H1 (cell line): ENCODE measurements around the gene PHTF2. TPM values are rescaled to one million over a fixed set of nuclear protein-coding genes. Genes with fewer than 3 reads are reported as not detected.

Experiments used
- CTCF ChIA-PET: fragments of 300-600 bp; sonication (Branson Sonifier 250); formaldehyde crosslinking; loops from one replicate; lab custom pipeline; 2021; ENCODE audit not compliant: partially characterized antibody; lab: Charles Lee
- POLR2A ChIA-PET: fragments of 300-600 bp; sonication (Branson Sonifier 250); formaldehyde crosslinking; loops from one replicate; lab custom pipeline; 2021; ENCODE audit warnings: inconsistent platforms; ENCODE audit not compliant: partially characterized antibody; lab: Charles Lee
- DNase-seq, 2 experiments: peaks; one replicate each; pipeline versions ENCODE4 v3.0.0 to v3.0.0-alpha.2; 2010 to 2022; ENCODE audit warnings: low spot score in 2 of 2, low read depth in 1 of 2, mixed read lengths in 1 of 2
- FAIRE-seq: peaks from 2 replicates; lab custom pipeline; 2011; peaks lifted over from hg19 to GRCh38; lab: Jason Lieb, UNC
- H2AFZ ChIP-seq: 2 replicates; pipeline ENCODE4 v1.8.1; 2012; ENCODE audit warnings: low read length, inconsistent platforms
- H2AK5ac ChIP-seq: 2 replicates; pipeline ENCODE4 v1.6.1; 2013; ENCODE audit warnings: low read depth, low read length
- H2BK120ac ChIP-seq: replicated peaks from 2 replicates; pipeline ENCODE3; 2013; ENCODE audit warnings: low read depth, low read length, inconsistent platforms
- H2BK12ac ChIP-seq: 2 replicates; pipeline ENCODE4 v1.6.1; 2013; ENCODE audit warnings: low read depth, low read length
- H2BK15ac ChIP-seq: 2 replicates; pipeline ENCODE4 v1.6.1; 2013; ENCODE audit warnings: low read length
- H2BK20ac ChIP-seq: 2 replicates; pipeline ENCODE4 v1.6.1; 2013; ENCODE audit warnings: low read length
- H2BK5ac ChIP-seq: 2 replicates; pipeline ENCODE4 v1.6.1; 2013; ENCODE audit warnings: low read depth, low read length
- H3K14ac ChIP-seq: 2 replicates; pipeline ENCODE4 v1.6.1; 2013; ENCODE audit warnings: inconsistent platforms; ENCODE audit not compliant: insufficient read length
- H3K18ac ChIP-seq: 2 replicates; pipeline ENCODE4 v1.6.1; 2013; ENCODE audit warnings: low read length; ENCODE audit errors: extremely low read depth
- H3K23ac ChIP-seq: 2 replicates; pipeline ENCODE4 v1.6.1; 2013; ENCODE audit warnings: inconsistent platforms; ENCODE audit not compliant: insufficient read length
- H3K23me2 ChIP-seq: 2 replicates; pipeline ENCODE4 v1.6.1; 2013; ENCODE audit warnings: low read depth, low read length
- H3K27ac ChIP-seq: 2 replicates; pipeline ENCODE4 v1.6.1; 2011; ENCODE audit warnings: low read depth, low read length, inconsistent platforms
- H3K27me3 ChIP-seq, 4 experiments: replicated peaks in 1 of 4; 1 replicate in 1 of 4; 2 replicates in 3 of 4; pipeline versions ENCODE4 v1.6.1 to v1.8.1; 2011 to 2013; ENCODE audit warnings: low read length in 3 of 4, mild to moderate bottlenecking in 3 of 4, inconsistent platforms in 2 of 4, mixed read lengths in 2 of 4, moderate library complexity in 1 of 4; ENCODE audit not compliant: control insufficient read depth in 3 of 4, insufficient read depth in 3 of 4; ENCODE audit errors: extremely low read depth in 1 of 4
- H3K36me3 ChIP-seq, 4 experiments: 2 replicates each; pipeline versions ENCODE4 v1.6.1 to v1.8.1; 2011 to 2013; ENCODE audit warnings: mild to moderate bottlenecking in 4 of 4, low read length in 3 of 4, moderate library complexity in 2 of 4, control low read depth in 1 of 4, inconsistent platforms in 1 of 4; ENCODE audit not compliant: insufficient read depth in 4 of 4, control insufficient read depth in 2 of 4
- H3K4ac ChIP-seq: replicated peaks from 2 replicates; pipeline ENCODE3; 2013; ENCODE audit warnings: low read length, low read depth, mixed read lengths, inconsistent platforms; ENCODE audit not compliant: insufficient read length
- H3K4me1 ChIP-seq, 4 experiments: replicated peaks in 1 of 4; 1 replicate in 1 of 4; 2 replicates in 3 of 4; pipeline versions ENCODE4 v1.6.1 to v1.8.1; 2011 to 2013; ENCODE audit warnings: low read length in 3 of 4, inconsistent platforms in 2 of 4, mixed read lengths in 1 of 4; ENCODE audit not compliant: insufficient read depth in 4 of 4, control insufficient read depth in 3 of 4
- H3K4me2 ChIP-seq, 2 experiments: 2 replicates each; pipeline versions ENCODE4 v1.6.1 to v1.8.1; 2011 to 2013; ENCODE audit warnings: low read depth in 2 of 2, low read length in 2 of 2, control low read depth in 1 of 2, inconsistent platforms in 1 of 2, mild to moderate bottlenecking in 1 of 2; ENCODE audit not compliant: insufficient read depth in 1 of 2
- H3K4me3 ChIP-seq, 4 experiments: fragments of 200-600, 300-600 bp in 1 of 4; sonication (generic), shearing (Covaris generic), sonication (Bioruptor Twin) in 1 of 4; 2 replicates each; pipeline versions ENCODE4 v1.5.1 to v1.8.1; 2011 to 2016; ENCODE audit warnings: low read length in 4 of 4, low read depth in 3 of 4, control low read depth in 2 of 4, inconsistent platforms in 2 of 4, mild to moderate bottlenecking in 2 of 4, mixed read lengths in 1 of 4, moderate library complexity in 1 of 4; ENCODE audit not compliant: insufficient read depth in 2 of 4; ENCODE audit errors: extremely low read depth in 1 of 4
- H3K56ac ChIP-seq: replicated peaks from 2 replicates; pipeline ENCODE3; 2013; ENCODE audit warnings: low read depth, mild to moderate bottlenecking, mixed read lengths, low read length, inconsistent platforms; ENCODE audit not compliant: insufficient read length
- H3K79me1 ChIP-seq: 2 replicates; pipeline ENCODE4 v1.6.1; 2013; ENCODE audit warnings: low read depth, low read length, control low read depth
- H3K79me2 ChIP-seq, 2 experiments: 2 replicates each; pipeline versions ENCODE4 v1.6.1 to v1.8.1; 2012 to 2013; ENCODE audit warnings: low read length in 2 of 2, mild to moderate bottlenecking in 2 of 2, inconsistent platforms in 1 of 2; ENCODE audit not compliant: insufficient read depth in 2 of 2, control insufficient read depth in 1 of 2
- H3K9ac ChIP-seq, 4 experiments: replicated peaks in 1 of 4; 1 replicate in 1 of 4; 2 replicates in 3 of 4; pipeline versions ENCODE4 v1.6.1 to v1.8.1; 2011 to 2013; ENCODE audit warnings: low read depth in 3 of 4, low read length in 3 of 4, control low read depth in 2 of 4, mild to moderate bottlenecking in 2 of 4, moderate library complexity in 2 of 4, inconsistent platforms in 1 of 4; ENCODE audit errors: extremely low read depth in 1 of 4
- H3K9me3 ChIP-seq, 2 experiments: 2 replicates each; pipeline versions ENCODE4 v1.6.1 to v1.8.1; 2012 to 2013; ENCODE audit warnings: mild to moderate bottlenecking in 2 of 2, moderate library complexity in 2 of 2, control low read depth in 1 of 2, inconsistent platforms in 1 of 2, low read depth in 1 of 2, low read length in 1 of 2, mixed read lengths in 1 of 2; ENCODE audit not compliant: insufficient read depth in 2 of 2
- H4K20me1 ChIP-seq, 2 experiments: replicated peaks in 1 of 2; 2 replicates each; pipeline versions ENCODE3 to v1.8.1; 2011 to 2013; ENCODE audit warnings: inconsistent platforms in 2 of 2, low read length in 2 of 2, mild to moderate bottlenecking in 1 of 2; ENCODE audit not compliant: insufficient read depth in 2 of 2, control insufficient read depth in 1 of 2
- H4K5ac ChIP-seq: 2 replicates; pipeline ENCODE4 v1.6.1; 2013; ENCODE audit warnings: low read length, low read depth, mixed read lengths, inconsistent platforms; ENCODE audit not compliant: insufficient read length
- H4K8ac ChIP-seq: 2 replicates; pipeline ENCODE4 v1.8.0; 2013; ENCODE audit warnings: mild to moderate bottlenecking, moderate library complexity, low read length, inconsistent platforms; ENCODE audit not compliant: insufficient read depth; ENCODE audit errors: extremely low read depth
- H4K91ac ChIP-seq: replicated peaks from 2 replicates; pipeline ENCODE3; 2013; ENCODE audit warnings: low read length, mixed read lengths, inconsistent platforms; ENCODE audit not compliant: insufficient read length
- BRCA1 ChIP-seq: IDR thresholded peaks from 2 replicates; pipeline ENCODE4 v1.6.1; 2012; ENCODE audit warnings: low read depth, low read length, improper control_type of control experiment
- CBX8 ChIP-seq: fragments of 300-800, 300-1000 bp; sonication (generic); IDR thresholded peaks from 2 replicates; pipeline ENCODE4 v1.7.1; 2016; ENCODE audit warnings: low read depth, low read length, borderline replicate concordance
- GTF2F1 ChIP-seq: IDR thresholded peaks from 2 replicates; pipeline ENCODE4 v1.6.1; 2012; ENCODE audit warnings: low read depth, low read length, improper control_type of control experiment, borderline replicate concordance
- KDM1A ChIP-seq: fragments of 200-600, 300-600 bp; sonication (generic); IDR thresholded peaks from 2 replicates; pipeline ENCODE4 v1.7.1; 2016; ENCODE audit warnings: mild to moderate bottlenecking, low read length, borderline replicate concordance
- PHF8 ChIP-seq: fragments of 200-600 bp; sonication (generic); conservative IDR thresholded peaks from 2 replicates; pipeline ENCODE4 v1.7.1; 2012; ENCODE audit warnings: low read depth, mild to moderate bottlenecking, inconsistent platforms, low read length, moderate library complexity
- POLR2AphosphoS5 ChIP-seq: IDR thresholded peaks from 2 replicates; pipeline ENCODE4 v1.6.1; 2011; ENCODE audit warnings: low read depth, low read length
- RBBP5 ChIP-seq: IDR thresholded peaks from 2 replicates; pipeline ENCODE4 v1.7.1; 2012; ENCODE audit warnings: low read depth, mild to moderate bottlenecking, inconsistent platforms, low read length, moderate library complexity, borderline replicate concordance
- RNF2 ChIP-seq: fragments of 200-900, 300-1000 bp; sonication (generic); IDR thresholded peaks from 2 replicates; pipeline ENCODE4 v1.7.1; 2016; ENCODE audit warnings: borderline replicate concordance, low read depth, mild to moderate bottlenecking, antibody characterized with exemption, low read length; ENCODE audit not compliant: poor library complexity, severe bottlenecking; ENCODE audit errors: missing control alignments
- SIRT6 ChIP-seq: IDR thresholded peaks from one replicate; pipeline ENCODE4 v1.7.1; 2012; ENCODE audit warnings: low read length, inconsistent platforms
- TCF12 ChIP-seq: IDR thresholded peaks from 2 replicates; pipeline ENCODE4 v1.6.1; 2011; ENCODE audit warnings: low read depth, mild to moderate bottlenecking, low read length
- USF2 ChIP-seq: IDR thresholded peaks from 2 replicates; pipeline ENCODE4 v1.6.1; 2011; ENCODE audit warnings: low read length, improper control_type of control experiment
- YY1 ChIP-seq: IDR thresholded peaks from 2 replicates; pipeline ENCODE4 v1.6.1; 2011; ENCODE audit warnings: low read depth, mild to moderate bottlenecking, low read length
- WGBS, 2 experiments: shearing (Covaris generic) in 1 of 2; methylation state at CpG; one replicate each; pipeline versions ENCODE4 v1.1.6 to v1.1.7; 2013 to 2015; ENCODE audit warnings: low lambda C conversion rate in 2 of 2, mixed read lengths in 2 of 2, inconsistent platforms in 1 of 2, low coverage in 1 of 2, missing lambda C conversion rate in 1 of 2; ENCODE audit not compliant: insufficient replicate concordance in 2 of 2, insufficient coverage in 1 of 2, insufficient read length in 1 of 2; ENCODE audit errors: extremely low coverage in 1 of 2, missing lambda C conversion rate in 1 of 2; 5-methylcytosine and 5-hydroxymethylcytosine counted together
- polyA plus RNA-seq, 7 experiments: library from polyadenylated mRNA; depleted of rRNA in 3 of 7; stranded (reverse) in 5 of 7; unstranded in 2 of 7; fragments of >200 nt in 5 of 7; fragments of 200-250 nt in 2 of 7; gene quantifications; 1 replicate in 5 of 7; 2 replicates in 1 of 7; 4 replicates in 1 of 7; pipeline versions ENCODE4 v1.2.1 to v1.2.3, GENCODE V29; 2011 to 2013; ENCODE audit warnings: missing spikeins in 2 of 7, mixed read lengths in 2 of 7
- total RNA-seq: library from RNA; stranded (reverse); fragmentation: NEBNext Ultra II Directional; extraction: Animal tissue kit (Norgen Biotek cat#: 25700); gene quantifications from 2 replicates; pipeline ENCODE4 v1.2.1, GENCODE V29; 2021

Gene PHTF2
- total and polyA plus RNA-seq, 2 of the 8 experiments (the other 6 are each of a cell fraction or from before 2014, with no cell fraction given) = 9.0 to 25.4 TPM

- H4K5ac ChIP-seq = no peak overlapping the region
- H2AFZ ChIP-seq = no peak overlapping the region
- H3K79me2 ChIP-seq = no peaks in the 10 kb centered on the region
- DNase-seq (no peak), FAIRE-seq (no peak)
- H3K4me1 ChIP-seq = peaks cover 0 to 5% (median 2%) of the 10 kb centered on the region in 4 experiments; a peak in 1 of 7 replicates
- no peak overlapping the region for H3K56ac ChIP-seq
- H2BK15ac ChIP-seq = no peak overlapping the region
- H2AK5ac ChIP-seq = no peak overlapping the region
- peaks cover 4% of the 10 kb centered on the region for H3K79me1 ChIP-seq
- no peak overlapping the region for H4K91ac ChIP-seq
- H3K9me3 ChIP-seq = no peaks in the 10 kb centered on the region
- H2BK20ac ChIP-seq = no peak overlapping the region
- H2BK5ac ChIP-seq = no peak overlapping the region
- no peak overlapping the region for H3K27ac ChIP-seq
- H4K20me1 ChIP-seq = peaks cover 0 to 3% of the 10 kb centered on the region in 2 experiments
- no peaks in the 10 kb centered on the region for H3K27me3 ChIP-seq
- no peak overlapping the region for H2BK12ac ChIP-seq
- no peak overlapping the region for H3K23ac ChIP-seq
- no peaks in the 10 kb centered on the region for H3K23me2 ChIP-seq
- H2BK120ac ChIP-seq = no peak overlapping the region
- no peak overlapping the region for H3K4me2 ChIP-seq
- H3K4ac ChIP-seq = no peak overlapping the region
- ChIA-PET POLR2A (interaction anchor here (1.1 kb wide), 1 partner anchor 32 kb away, joined by 3 read pairs; the partner anchor contains the start of genes PHTF2 and TMEM60), CTCF (interaction anchor here (0.7 kb wide), 1 partner anchor 210 kb away, joined by 3 read pairs; no protein-coding TSS in a partner anchor)
- H4K8ac ChIP-seq = no peak overlapping the region
- no peak overlapping the region for H3K9ac ChIP-seq
- 85% methylated on average over 8 of the region's 8 CpGs; no CpG with 5 or more reads in 1 of the 2 experiments for WGBS, 2 experiments
- no peak overlapping the region for H3K18ac ChIP-seq
- H3K14ac ChIP-seq = no peak overlapping the region
- no peaks in the 10 kb centered on the region for H3K36me3 ChIP-seq
- H3K4me3 ChIP-seq = no peak overlapping the region
- TF ChIP-seq GTF2F1 (no peak), POLR2AphosphoS5 (no peak), CBX8 (no peak), USF2 (no peak), RBBP5 (no peak), BRCA1 (no peak), SIRT6 (no peak), RNF2 (no peak), TCF12 (no peak), KDM1A (no peak), PHF8 (no peak), YY1 (no peak)
These were observed 32.2 kb downstream of the PHTF2 start for GRCh38 chr7:77830649-77831355.
